Esophagus muscularis mucosa (tissue), 4 donors: ENCODE measurements around the gene PRPF38A.

ENCODE experiments used
- CTCF ChIP-seq, 3 experiments: fragments of 200-600 bp in 2 of 3; fragments of 450-650 bp in 1 of 3; sonication (generic) in 2 of 3; IDR thresholded peaks; one replicate each; pipeline ENCODE4 v1.5.1; 2017 to 2019; ENCODE audit warnings: antibody characterized with exemption in 3 of 3, mild to moderate bottlenecking in 2 of 3, moderate library complexity in 1 of 3
- EP300 ChIP-seq: sonication (generic); formaldehyde crosslinking; IDR thresholded peaks from one replicate; pipeline ENCODE4 v1.6.1; 2017; ENCODE audit warnings: antibody characterized with exemption
- POLR2A ChIP-seq: fragments of 450-650 bp; IDR thresholded peaks from one replicate; pipeline ENCODE4 v1.6.1; 2017; ENCODE audit warnings: antibody characterized with exemption, moderate library complexity, mild to moderate bottlenecking, low read depth
- POLR2AphosphoS5 ChIP-seq, 2 donors: sonication (generic); formaldehyde crosslinking; IDR thresholded peaks; one replicate each; pipeline ENCODE4 v1.6.1; 2017; ENCODE audit warnings: antibody characterized with exemption in 2 of 2

- no peak for TF ChIP-seq CTCF (IDR thresholded peaks at IDR 0.05)
- TF ChIP-seq POLR2A, result no peak
- no peak for TF ChIP-seq EP300
- TF ChIP-seq POLR2AphosphoS5 (IDR thresholded peaks at IDR 0.05), result no peak
Measured at GRCh38 chr1:52436817-52437216, 32.4 kb downstream of the PRPF38A start.
